CD14-positive monocyte (primary cell): ENCODE measurements around the gene RANBP1. TPM values are rescaled to one million over a fixed set of nuclear protein-coding genes. Genes with fewer than 3 reads are reported as not detected.

ENCODE experiments used
- DNase-seq, 3 donors: peaks; one replicate each; pipeline ENCODE4 v3.0.0-alpha.2; 2011 to 2022
- H2AFZ ChIP-seq: 2 replicates; pipeline ENCODE4 v1.6.0; 2012; ENCODE audit warnings: mild to moderate bottlenecking, low read depth, low read length, inconsistent platforms; ENCODE audit not compliant: insufficient read depth, poor library complexity, severe bottlenecking
- H3K27ac ChIP-seq, 2 donors: 1 replicate in 1 of 2; 2 replicates in 1 of 2; pipeline ENCODE4 v1.5.1; 2012 to 2013; ENCODE audit warnings: low read length in 2 of 2, control low read depth in 1 of 2, inconsistent platforms in 1 of 2, low read depth in 1 of 2, mild to moderate bottlenecking in 1 of 2
- H3K27me3 ChIP-seq, 2 donors: one replicate each; pipeline versions ENCODE4 v1.6.0 to v1.6.1; 2011 to 2013; ENCODE audit warnings: low read length in 2 of 2; ENCODE audit not compliant: control insufficient read depth in 2 of 2, insufficient read depth in 2 of 2
- H3K36me3 ChIP-seq, 2 donors: replicated peaks in 1 of 2; 1 replicate in 1 of 2; 2 replicates in 1 of 2; pipeline versions ENCODE4 v1.5.1 to v1.6.1; 2012 to 2013; ENCODE audit warnings: low read length in 2 of 2, control low read depth in 1 of 2, inconsistent platforms in 1 of 2, mild to moderate bottlenecking in 1 of 2; ENCODE audit not compliant: insufficient read depth in 2 of 2, control insufficient read depth in 1 of 2
- H3K4me1 ChIP-seq, 2 donors: 1 replicate in 1 of 2; 2 replicates in 1 of 2; pipeline versions ENCODE4 v1.5.1 to v1.6.1; 2012 to 2013; ENCODE audit warnings: low read length in 2 of 2, control low read depth in 1 of 2, inconsistent platforms in 1 of 2, mild to moderate bottlenecking in 1 of 2, moderate library complexity in 1 of 2; ENCODE audit not compliant: insufficient read depth in 2 of 2, control insufficient read depth in 1 of 2
- H3K4me2 ChIP-seq: replicated peaks from 2 replicates; pipeline ENCODE3; 2012; ENCODE audit warnings: low read length, moderate library complexity, mild to moderate bottlenecking; ENCODE audit not compliant: poor library complexity, severe bottlenecking; ENCODE audit errors: extremely low read depth
- H3K4me3 ChIP-seq, 3 experiments: fragments of 200-600 bp in 1 of 3; sonication (generic) in 1 of 3; replicated peaks in 1 of 3; 1 replicate in 2 of 3; 2 replicates in 1 of 3; pipeline ENCODE4 v1.5.1; 2011 to 2013; ENCODE audit warnings: low read length in 3 of 3, mild to moderate bottlenecking in 3 of 3, control low read depth in 2 of 3, low read depth in 2 of 3, inconsistent platforms in 1 of 3, moderate library complexity in 1 of 3
- H3K79me2 ChIP-seq: 2 replicates; pipeline ENCODE4 v1.6.0; 2012; ENCODE audit warnings: mild to moderate bottlenecking, control low read depth, inconsistent platforms, low read length, moderate library complexity; ENCODE audit not compliant: insufficient read depth
- H3K9ac ChIP-seq: 2 replicates; pipeline ENCODE4 v1.6.0; 2017; ENCODE audit warnings: low read length, mild to moderate bottlenecking; ENCODE audit not compliant: insufficient read depth, poor library complexity, severe bottlenecking
- H3K9me3 ChIP-seq, 2 donors: replicated peaks in 1 of 2; 1 replicate in 1 of 2; 2 replicates in 1 of 2; pipeline versions ENCODE4 v1.5.1 to v1.6.1; 2012 to 2013; ENCODE audit warnings: low read length in 2 of 2, control low read depth in 1 of 2; ENCODE audit not compliant: control insufficient read depth in 1 of 2, insufficient read depth in 1 of 2
- H4K20me1 ChIP-seq: 2 replicates; pipeline ENCODE4 v1.6.0; 2012; ENCODE audit warnings: mild to moderate bottlenecking, low read length, control low read depth, moderate library complexity; ENCODE audit not compliant: insufficient read depth
- H3K27ac Mint-ChIP-seq, 7 donors: one replicate each; pipeline ENCODE4 v1.8.0; 2020; ENCODE audit warnings: mild to moderate bottlenecking in 7 of 7, mixed read lengths in 7 of 7, moderate library complexity in 6 of 7, inconsistent platforms in 2 of 7
- H3K27me3 Mint-ChIP-seq, 3 donors: one replicate each; pipeline ENCODE4 v1.8.0; 2021 to 2022; ENCODE audit warnings: low read depth in 3 of 3, mild to moderate bottlenecking in 3 of 3, mixed read lengths in 3 of 3, moderate library complexity in 3 of 3, inconsistent platforms in 1 of 3
- H3K36me3 Mint-ChIP-seq, 2 donors: one replicate each; pipeline ENCODE4 v1.8.0; 2020; ENCODE audit warnings: mixed read lengths in 2 of 2, inconsistent platforms in 1 of 2, mild to moderate bottlenecking in 1 of 2
- H3K4me1 Mint-ChIP-seq: one replicate; pipeline ENCODE4 v1.8.0; 2020; ENCODE audit warnings: mild to moderate bottlenecking, mixed read lengths
- H3K4me3 Mint-ChIP-seq, 2 donors: one replicate each; pipeline ENCODE4 v1.8.0; 2020; ENCODE audit warnings: mild to moderate bottlenecking in 2 of 2, mixed read lengths in 2 of 2, moderate library complexity in 1 of 2
- H3K9me3 Mint-ChIP-seq, 7 donors: one replicate each; pipeline ENCODE4 v1.8.0; 2020 to 2022; ENCODE audit warnings: mixed read lengths in 7 of 7, mild to moderate bottlenecking in 6 of 7, moderate library complexity in 6 of 7, inconsistent platforms in 2 of 7
- WGBS: methylation state at CpG from one replicate; pipeline ENCODE4 v1.1.5; 2013; ENCODE audit warnings: missing lambda C conversion rate; ENCODE audit not compliant: insufficient coverage; 5-methylcytosine and 5-hydroxymethylcytosine counted together
- intact Hi-C, 2 donors: fragments of 100-400 bp; cut with micrococcal nuclease; formaldehyde crosslinking; loops; one replicate each; pipeline versions ENCODE4 v1.15.0 to v1.15.1; 2023
- polyA plus RNA-seq, 3 donors: library from polyadenylated mRNA; depleted of rRNA in 1 of 3; unstranded in 2 of 3; stranded (reverse) in 1 of 3; fragments of 300-500 nt in 2 of 3; fragments of >200 nt in 1 of 3; fragmentation: Illumina TruSeq in 2 of 3; gene quantifications; 1 replicate in 2 of 3; 2 replicates in 1 of 3; pipeline ENCODE4 v1.2.3, GENCODE V29; 2012 to 2021
- TF ChIP-seq, protein P1 (sequence below): fragments of 200-600 bp; IDR thresholded peaks from one replicate; pipeline ENCODE4 v1.8.0; 2022; ENCODE audit warnings: antibody characterized with exemption, mild to moderate bottlenecking

Gene RANBP1
- polyA plus RNA-seq, 3 donors, result 45.0 to 52.3 (median 47.4) TPM

GRCh38 chr22:20127318-20127868, 11.5 kb downstream of the RANBP1 start:
- no peak overlapping the region for H3K4me2 ChIP-seq
- Mint-ChIP-seq H3K27me3 (no peaks in the 10 kb centered on the region), H3K4me1 (peaks cover 2% of the 10 kb centered on the region), H3K4me3 (no peak overlapping the region), H3K27ac (peak overlapping the region in 3 of 7 donors; percentile 30 to 66 (median 60)), H3K9me3 (no peaks in the 10 kb centered on the region), H3K36me3 (peaks cover 31 to 52% of the 10 kb centered on the region in 2 donors)
- H3K4me1 ChIP-seq, result peaks cover 8 to 13% of the 10 kb centered on the region in 2 donors
- intact Hi-C loops, result loop anchor here in 1 of 2 donors (5.0 kb wide), 1 partner anchor 155 kb away; no protein-coding TSS in a partner anchor
- no peaks in the 10 kb centered on the region for H3K27me3 ChIP-seq
- H4K20me1 ChIP-seq, result peaks cover 13% of the 10 kb centered on the region
- TF ChIP-seq, protein P1, sequence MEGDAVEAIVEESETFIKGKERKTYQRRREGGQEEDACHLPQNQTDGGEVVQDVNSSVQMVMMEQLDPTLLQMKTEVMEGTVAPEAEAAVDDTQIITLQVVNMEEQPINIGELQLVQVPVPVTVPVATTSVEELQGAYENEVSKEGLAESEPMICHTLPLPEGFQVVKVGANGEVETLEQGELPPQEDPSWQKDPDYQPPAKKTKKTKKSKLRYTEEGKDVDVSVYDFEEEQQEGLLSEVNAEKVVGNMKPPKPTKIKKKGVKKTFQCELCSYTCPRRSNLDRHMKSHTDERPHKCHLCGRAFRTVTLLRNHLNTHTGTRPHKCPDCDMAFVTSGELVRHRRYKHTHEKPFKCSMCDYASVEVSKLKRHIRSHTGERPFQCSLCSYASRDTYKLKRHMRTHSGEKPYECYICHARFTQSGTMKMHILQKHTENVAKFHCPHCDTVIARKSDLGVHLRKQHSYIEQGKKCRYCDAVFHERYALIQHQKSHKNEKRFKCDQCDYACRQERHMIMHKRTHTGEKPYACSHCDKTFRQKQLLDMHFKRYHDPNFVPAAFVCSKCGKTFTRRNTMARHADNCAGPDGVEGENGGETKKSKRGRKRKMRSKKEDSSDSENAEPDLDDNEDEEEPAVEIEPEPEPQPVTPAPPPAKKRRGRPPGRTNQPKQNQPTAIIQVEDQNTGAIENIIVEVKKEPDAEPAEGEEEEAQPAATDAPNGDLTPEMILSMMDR, result no peak
- H3K9ac ChIP-seq, result no peak overlapping the region
- peaks cover 25 to 42% of the 10 kb centered on the region in 2 donors for H3K36me3 ChIP-seq
- H2AFZ ChIP-seq, result no peak overlapping the region
- peaks cover 17% of the 10 kb centered on the region for H3K79me2 ChIP-seq
- no peak overlapping the region for H3K27ac ChIP-seq
- WGBS, result 95% methylated on average over 15 of the region's 15 CpGs
- no peaks in the 10 kb centered on the region for H3K9me3 ChIP-seq
- DNase-seq, result no peak
- H3K4me3 ChIP-seq, result no peak overlapping the region

- Mint-ChIP-seq H3K27me3 (no peaks in the 10 kb centered on the region), H3K27ac (no peak overlapping the region), H3K36me3 (peaks cover 31 to 49% of the 10 kb centered on the region in 2 donors), H3K9me3 (no peaks in the 10 kb centered on the region), H3K4me3 (no peak overlapping the region), H3K4me1 (peaks cover 9% of the 10 kb centered on the region)
- Histone ChIP-seq H3K27me3 (no peaks in the 10 kb centered on the region), H3K4me2 (no peak overlapping the region), H3K79me2 (peaks cover 18% of the 10 kb centered on the region), H4K20me1 (peaks cover 20% of the 10 kb centered on the region), H3K27ac (no peak overlapping the region), H3K4me3 (no peak overlapping the region), H3K4me1 (peaks cover 14 to 19% of the 10 kb centered on the region in 2 donors), H3K9ac (no peak overlapping the region), H2AFZ (no peak overlapping the region), H3K36me3 (peaks cover 24 to 40% of the 10 kb centered on the region in 2 donors), H3K9me3 (no peaks in the 10 kb centered on the region)
- intact Hi-C loops, result loop anchor here in 1 of 2 donors (5.0 kb wide), 1 partner anchor 156 kb away; no protein-coding TSS in a partner anchor
- WGBS, result 95% methylated on average over 13 of the region's 17 CpGs
- DNase-seq, result no peak
- TF ChIP-seq, protein P1, result no peak
Observed at GRCh38 chr22:20127869-20128618, 12.1 kb downstream of the RANBP1 start.
